ENCODE results near the gene KBTBD2. TPM values are rescaled to one million over a fixed set of nuclear protein-coding genes. Genes with fewer than 3 reads are reported as not detected.
"Not testable (repeated sequence)": the region's sequence is repeated elsewhere in the genome, so short reads cannot be mapped to it uniquely, and the experiment has no call there.

The KBTBD2 gene
- total RNA-seq, 1 experiment from 2014 or later = 56.7 TPM

DNA sequence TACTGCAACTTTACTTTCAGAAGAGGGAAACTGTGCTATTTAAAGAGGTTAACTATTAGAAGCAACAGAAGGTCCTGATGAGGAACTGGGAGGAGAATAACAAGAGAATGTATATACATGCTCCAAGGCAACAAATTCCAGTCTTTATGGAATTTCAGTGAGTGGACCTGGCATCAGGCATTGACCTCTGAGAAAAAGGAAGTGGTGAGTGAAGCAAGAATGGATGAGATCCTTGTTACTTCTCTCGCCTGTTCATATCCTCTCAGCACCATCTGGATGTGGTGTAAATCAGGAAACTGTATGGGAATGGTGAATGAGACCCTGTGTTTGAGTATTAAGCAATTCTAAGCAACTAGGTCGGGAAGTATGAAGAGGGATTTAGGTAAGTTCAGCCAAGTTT lies 30.3 kb upstream of the KBTBD2 start:
- Histone ChIP-seq H2AFZ (no peak overlapping the region), H3K4me1 (replicated peaks; ENCODE audit: insufficient read depth) (no peaks in the 10 kb centered on the region), H3F3A (ENCODE audit: insufficient read depth, low read depth) (peaks cover 5% of the 10 kb centered on the region; the same call in 1 of the 2 replicates), H4K20me1 (ENCODE audit: insufficient read depth) (no peaks in the 10 kb centered on the region), H3K9me3 (ENCODE audit: insufficient read depth, low read depth) (no peaks in the 10 kb centered on the region), H3K9me2 (ENCODE audit: insufficient read depth) (no peaks in the 10 kb centered on the region), H3K4me2 (no peak overlapping the region), H3K79me2 (ENCODE audit: low read depth) (no peaks in the 10 kb centered on the region), H3K27me3 (ENCODE audit: insufficient read depth, low read depth) (no peaks in the 10 kb centered on the region), H3K27ac (no peak overlapping the region), H3K4me3 (no peak overlapping the region), H3K36me3 (ENCODE audit: low read depth) (peaks cover 13% of the 10 kb centered on the region)
- ChIA-PET CTCF (no interaction called here), POLR2A (ENCODE audit: unreplicated experiment) (no interaction called here)
- no TSS peak for BruUV-seq (replicated peaks)
- DNase-seq = no peak
- TF ChIP-seq, protein P1, sequence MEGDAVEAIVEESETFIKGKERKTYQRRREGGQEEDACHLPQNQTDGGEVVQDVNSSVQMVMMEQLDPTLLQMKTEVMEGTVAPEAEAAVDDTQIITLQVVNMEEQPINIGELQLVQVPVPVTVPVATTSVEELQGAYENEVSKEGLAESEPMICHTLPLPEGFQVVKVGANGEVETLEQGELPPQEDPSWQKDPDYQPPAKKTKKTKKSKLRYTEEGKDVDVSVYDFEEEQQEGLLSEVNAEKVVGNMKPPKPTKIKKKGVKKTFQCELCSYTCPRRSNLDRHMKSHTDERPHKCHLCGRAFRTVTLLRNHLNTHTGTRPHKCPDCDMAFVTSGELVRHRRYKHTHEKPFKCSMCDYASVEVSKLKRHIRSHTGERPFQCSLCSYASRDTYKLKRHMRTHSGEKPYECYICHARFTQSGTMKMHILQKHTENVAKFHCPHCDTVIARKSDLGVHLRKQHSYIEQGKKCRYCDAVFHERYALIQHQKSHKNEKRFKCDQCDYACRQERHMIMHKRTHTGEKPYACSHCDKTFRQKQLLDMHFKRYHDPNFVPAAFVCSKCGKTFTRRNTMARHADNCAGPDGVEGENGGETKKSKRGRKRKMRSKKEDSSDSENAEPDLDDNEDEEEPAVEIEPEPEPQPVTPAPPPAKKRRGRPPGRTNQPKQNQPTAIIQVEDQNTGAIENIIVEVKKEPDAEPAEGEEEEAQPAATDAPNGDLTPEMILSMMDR (conservative IDR thresholded peaks at IDR 0.05) = no peak
- TF ChIP-seq EZH2 (IDR thresholded peaks at IDR 0.05; ENCODE audit: low read depth) = no peak
- intact Hi-C loops (cut with micrococcal nuclease; ENCODE audit: unreplicated experiment) = no loop called here

DNA sequence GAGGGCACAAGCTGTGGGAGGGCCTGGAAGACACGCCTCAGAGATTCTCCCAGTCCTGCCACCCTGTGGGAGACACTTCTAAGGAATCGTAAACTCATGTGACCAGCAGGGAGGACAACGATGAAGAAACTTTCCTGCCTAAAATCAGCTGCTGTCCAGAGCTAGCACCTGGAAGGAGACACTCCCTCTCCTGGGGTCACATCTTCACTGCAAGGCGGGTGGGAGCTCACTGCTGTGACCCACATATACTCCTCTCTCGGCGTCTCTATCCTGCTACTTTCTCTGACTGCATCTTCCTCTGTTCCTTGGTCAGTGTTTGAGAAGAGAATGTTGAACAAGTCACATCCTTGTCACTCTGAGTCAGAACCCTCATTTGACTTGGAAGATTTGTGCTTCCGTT lies 25.4 kb upstream of the KBTBD2 start:
- BruUV-seq (replicated peaks); POLR2A ChIA-PET (ENCODE audit: unreplicated experiment): not testable (repeated sequence)
- H3K36me3 ChIP-seq (ENCODE audit: low read depth) = peaks cover 12% of the 10 kb centered on the region

DNA sequence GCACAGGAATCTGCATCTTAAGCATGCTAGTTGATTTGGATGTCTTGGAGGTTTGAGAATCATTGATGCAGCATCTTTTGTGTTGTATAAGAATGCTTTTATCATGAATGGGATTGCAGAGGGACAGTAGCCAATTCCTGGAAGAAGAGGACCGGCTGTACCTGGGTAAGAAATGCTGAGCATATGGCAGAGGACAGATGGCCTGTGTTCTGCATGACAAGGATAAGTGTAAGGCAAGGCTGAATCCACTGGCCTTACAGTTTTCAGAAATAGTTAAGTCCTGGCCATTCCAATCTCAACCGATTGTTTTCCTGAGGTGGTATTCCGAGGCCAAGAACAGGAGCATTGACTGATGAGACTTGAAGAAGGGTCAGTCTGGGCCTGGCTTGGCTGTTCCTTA lies 24.4 kb upstream of the KBTBD2 start:
- no peak overlapping the region for H2AFZ ChIP-seq
- H3K4me2 ChIP-seq = no peak overlapping the region
- H3K9me3 ChIP-seq (ENCODE audit: insufficient read depth, low read depth) = no peaks in the 10 kb centered on the region
- H3K27ac ChIP-seq = no peak overlapping the region
- ChIA-PET CTCF (no interaction called here), POLR2A (ENCODE audit: unreplicated experiment) (no interaction called here)
- peaks cover 8% of the 10 kb centered on the region; the same call in 1 of the 2 replicates for H3K36me3 ChIP-seq (ENCODE audit: low read depth)
- no peaks in the 10 kb centered on the region for H3F3A ChIP-seq (ENCODE audit: insufficient read depth, low read depth)
- BruUV-seq (replicated peaks) = no TSS peak
- no peak for DNase-seq
- TF ChIP-seq, protein P1 (conservative IDR thresholded peaks at IDR 0.05) = no peak
- no peak for TF ChIP-seq EZH2 (IDR thresholded peaks at IDR 0.05; ENCODE audit: low read depth)
- no peaks in the 10 kb centered on the region for H4K20me1 ChIP-seq (ENCODE audit: insufficient read depth)
- no peaks in the 10 kb centered on the region for H3K27me3 ChIP-seq (ENCODE audit: insufficient read depth, low read depth)
- intact Hi-C loops (cut with micrococcal nuclease; ENCODE audit: unreplicated experiment) = no loop called here
- H3K4me1 ChIP-seq (replicated peaks; ENCODE audit: insufficient read depth) = no peaks in the 10 kb centered on the region
- no peak overlapping the region for H3K4me3 ChIP-seq
- no peaks in the 10 kb centered on the region for H3K9me2 ChIP-seq (ENCODE audit: insufficient read depth)
- H3K79me2 ChIP-seq (ENCODE audit: low read depth) = no peaks in the 10 kb centered on the region

More for the DNA sequence above, 25.4 kb upstream of the KBTBD2 start:
- H3K79me2 ChIP-seq (ENCODE audit: low read depth); intact Hi-C loops (cut with micrococcal nuclease; ENCODE audit: unreplicated experiment); DNase-seq; H3K27ac ChIP-seq; CTCF ChIA-PET; H3K4me1 ChIP-seq (replicated peaks; ENCODE audit: insufficient read depth); H3K4me3 ChIP-seq; H2AFZ ChIP-seq; H3K27me3 ChIP-seq (ENCODE audit: insufficient read depth, low read depth); H3F3A ChIP-seq (ENCODE audit: insufficient read depth, low read depth); H3K9me2 ChIP-seq (ENCODE audit: insufficient read depth); H4K20me1 ChIP-seq (ENCODE audit: insufficient read depth); H3K9me3 ChIP-seq (ENCODE audit: insufficient read depth, low read depth); H3K4me2 ChIP-seq: not testable (repeated sequence)

- no peaks in the 10 kb centered on the region for H3K9me3 ChIP-seq (ENCODE audit: insufficient read depth, low read depth)
- H3K4me2 ChIP-seq = no peak overlapping the region
- H3K36me3 ChIP-seq (ENCODE audit: low read depth) = peaks cover 8% of the 10 kb centered on the region; the same call in 1 of the 2 replicates
- POLR2A ChIA-PET (ENCODE audit: unreplicated experiment) = no interaction called here
- H3F3A ChIP-seq (ENCODE audit: insufficient read depth, low read depth) = peaks cover 2% of the 10 kb centered on the region; the same call in 1 of the 2 replicates
- H3K9me2 ChIP-seq (ENCODE audit: insufficient read depth) = peaks cover 3% of the 10 kb centered on the region; the same call in 1 of the 2 replicates
- BruUV-seq (replicated peaks) = no TSS peak
- H4K20me1 ChIP-seq (ENCODE audit: insufficient read depth) = no peaks in the 10 kb centered on the region
- H3K27me3 ChIP-seq (ENCODE audit: insufficient read depth, low read depth) = no peaks in the 10 kb centered on the region
- CTCF ChIA-PET = no interaction called here
- H3K4me1 ChIP-seq (replicated peaks; ENCODE audit: insufficient read depth) = no peaks in the 10 kb centered on the region
- no peak overlapping the region for H3K4me3 ChIP-seq
- no peak overlapping the region for H3K27ac ChIP-seq
- no peak for TF ChIP-seq EZH2 (IDR thresholded peaks at IDR 0.05; ENCODE audit: low read depth)
- TF ChIP-seq, protein P1 (conservative IDR thresholded peaks at IDR 0.05) = no peak
- no peaks in the 10 kb centered on the region for H3K79me2 ChIP-seq (ENCODE audit: low read depth)
- intact Hi-C loops (cut with micrococcal nuclease; ENCODE audit: unreplicated experiment) = no loop called here
- no peak for DNase-seq
- no peak overlapping the region for H2AFZ ChIP-seq
These were observed 23.5 kb upstream of the KBTBD2 start for GRCh38 chr7:32915041-32915536.
